IgD-negative memory B cell (primary cell): ENCODE data around the gene RPAP2. TPM values are rescaled to one million over a fixed set of nuclear protein-coding genes. Genes with fewer than 3 reads are reported as not detected.

Experiments used
- H3K27ac Mint-ChIP-seq, 3 donors: one replicate each; pipeline ENCODE4 v1.8.0; 2020 to 2022; ENCODE audit warnings: mild to moderate bottlenecking in 3 of 3, mixed read lengths in 3 of 3, moderate library complexity in 1 of 3
- H3K27me3 Mint-ChIP-seq: one replicate; pipeline ENCODE4 v1.8.0; 2021; ENCODE audit warnings: mixed read lengths
- H3K36me3 Mint-ChIP-seq: one replicate; pipeline ENCODE4 v1.8.0; 2020; ENCODE audit warnings: mild to moderate bottlenecking, mixed read lengths
- H3K4me1 Mint-ChIP-seq, 3 donors: one replicate each; pipeline ENCODE4 v1.8.0; 2020 to 2022; ENCODE audit warnings: mixed read lengths in 3 of 3, mild to moderate bottlenecking in 1 of 3
- H3K4me3 Mint-ChIP-seq, 4 donors: one replicate each; pipeline ENCODE4 v1.8.0; 2020 to 2022; ENCODE audit warnings: mild to moderate bottlenecking in 4 of 4, mixed read lengths in 4 of 4, moderate library complexity in 3 of 4
- H3K9me3 Mint-ChIP-seq, 3 donors: one replicate each; pipeline ENCODE4 v1.8.0; 2020 to 2021; ENCODE audit warnings: mixed read lengths in 3 of 3, mild to moderate bottlenecking in 1 of 3
- polyA plus RNA-seq: library from polyadenylated mRNA; unstranded; fragments of 300-500 nt; fragmentation: Illumina TruSeq; gene quantifications from one replicate; pipeline ENCODE4 v1.2.3, GENCODE V29; 2021

Gene RPAP2
- polyA plus RNA-seq, 1 donor from 2014 or later = 23.0 TPM

GRCh38 chr1:92441697-92442342 is 143.0 kb downstream of the RPAP2 start:
- peaks cover 1% of the 10 kb centered on the region for H3K27me3 Mint-ChIP-seq
- H3K36me3 Mint-ChIP-seq = no peaks in the 10 kb centered on the region
- no peaks in the 10 kb centered on the region for H3K9me3 Mint-ChIP-seq
- H3K4me3 Mint-ChIP-seq = no peak overlapping the region
- no peak overlapping the region for H3K27ac Mint-ChIP-seq
- H3K4me1 Mint-ChIP-seq = no peaks in the 10 kb centered on the region

DNA sequence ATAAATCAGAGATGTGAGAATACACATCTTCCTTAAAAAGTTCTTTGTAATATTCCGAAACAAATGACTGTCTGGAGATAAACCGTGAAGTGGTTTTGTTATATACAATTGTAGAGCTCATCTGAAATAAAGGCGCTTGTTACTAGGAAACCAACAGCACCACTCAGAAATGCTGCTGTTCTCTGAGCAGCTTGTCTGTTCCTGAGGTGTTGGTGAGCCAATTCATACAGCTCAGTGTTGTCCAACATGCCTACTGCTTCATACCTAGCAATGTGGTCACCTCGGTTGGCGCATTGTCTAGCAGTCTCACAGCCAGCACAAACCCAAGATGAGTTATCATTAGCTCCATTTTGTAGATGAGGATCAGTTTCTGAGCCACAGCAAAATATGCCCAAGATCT is 143.5 kb downstream of the RPAP2 start:
- H3K4me3 Mint-ChIP-seq = no peak overlapping the region
- peaks cover 1% of the 10 kb centered on the region for H3K27me3 Mint-ChIP-seq
- no peak overlapping the region for H3K27ac Mint-ChIP-seq
- no peaks in the 10 kb centered on the region for H3K36me3 Mint-ChIP-seq
- H3K9me3 Mint-ChIP-seq = no peaks in the 10 kb centered on the region
- H3K4me1 Mint-ChIP-seq = no peaks in the 10 kb centered on the region

- Mint-ChIP-seq H3K27ac (no peak overlapping the region), H3K36me3 (no peaks in the 10 kb centered on the region), H3K27me3 (peaks cover 1% of the 10 kb centered on the region), H3K9me3 (no peaks in the 10 kb centered on the region), H3K4me1 (no peaks in the 10 kb centered on the region), H3K4me3 (no peak overlapping the region)
Measured at GRCh38 chr1:92443893-92444292, 145.0 kb downstream of the RPAP2 start.

- H3K27ac Mint-ChIP-seq = no peak overlapping the region
- H3K36me3 Mint-ChIP-seq = no peaks in the 10 kb centered on the region
- no peak overlapping the region for H3K4me3 Mint-ChIP-seq
- H3K9me3 Mint-ChIP-seq = no peaks in the 10 kb centered on the region
- peaks cover 1% of the 10 kb centered on the region for H3K27me3 Mint-ChIP-seq
- H3K4me1 Mint-ChIP-seq = peaks cover 0 to 1% (median 0%) of the 10 kb centered on the region in 3 donors
Measured at GRCh38 chr1:92444351-92444750, 145.5 kb downstream of the RPAP2 start.

GRCh38 chr1:92445865-92446264 is 147.0 kb downstream of the RPAP2 start:
- no peak overlapping the region for H3K4me3 Mint-ChIP-seq
- peaks cover 0 to 1% (median 0%) of the 10 kb centered on the region in 3 donors for H3K4me1 Mint-ChIP-seq
- H3K27me3 Mint-ChIP-seq = peaks cover 4% of the 10 kb centered on the region
- H3K9me3 Mint-ChIP-seq = peaks cover 0 to 4% (median 0%) of the 10 kb centered on the region in 3 donors
- no peak overlapping the region for H3K27ac Mint-ChIP-seq
- H3K36me3 Mint-ChIP-seq = no peaks in the 10 kb centered on the region

DNA sequence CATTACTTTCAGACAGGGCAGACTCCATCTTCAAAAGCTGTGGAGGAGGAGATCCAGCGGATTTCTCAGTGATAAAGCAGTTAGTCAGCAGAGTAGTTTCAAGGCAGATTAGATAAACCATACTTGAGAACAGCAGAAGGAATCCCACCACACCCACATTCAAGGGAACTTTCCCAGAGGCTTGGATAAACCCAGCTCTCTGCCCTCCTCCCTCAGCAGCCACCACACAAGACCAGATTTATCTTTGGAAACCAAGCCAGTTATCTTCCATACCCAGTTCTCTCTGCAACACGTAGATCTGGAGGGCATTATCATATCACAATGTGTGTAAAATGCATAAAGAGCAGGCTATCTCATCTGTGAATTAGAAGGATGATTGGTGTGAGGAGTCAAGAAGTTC is 147.7 kb downstream of the RPAP2 start:
- Mint-ChIP-seq H3K4me1 (peaks cover 0 to 1% (median 0%) of the 10 kb centered on the region in 3 donors), H3K36me3 (no peaks in the 10 kb centered on the region), H3K27me3 (peaks cover 4% of the 10 kb centered on the region), H3K27ac (no peak overlapping the region), H3K4me3 (no peak overlapping the region), H3K9me3 (peaks cover 0 to 4% (median 0%) of the 10 kb centered on the region in 3 donors)

DNA sequence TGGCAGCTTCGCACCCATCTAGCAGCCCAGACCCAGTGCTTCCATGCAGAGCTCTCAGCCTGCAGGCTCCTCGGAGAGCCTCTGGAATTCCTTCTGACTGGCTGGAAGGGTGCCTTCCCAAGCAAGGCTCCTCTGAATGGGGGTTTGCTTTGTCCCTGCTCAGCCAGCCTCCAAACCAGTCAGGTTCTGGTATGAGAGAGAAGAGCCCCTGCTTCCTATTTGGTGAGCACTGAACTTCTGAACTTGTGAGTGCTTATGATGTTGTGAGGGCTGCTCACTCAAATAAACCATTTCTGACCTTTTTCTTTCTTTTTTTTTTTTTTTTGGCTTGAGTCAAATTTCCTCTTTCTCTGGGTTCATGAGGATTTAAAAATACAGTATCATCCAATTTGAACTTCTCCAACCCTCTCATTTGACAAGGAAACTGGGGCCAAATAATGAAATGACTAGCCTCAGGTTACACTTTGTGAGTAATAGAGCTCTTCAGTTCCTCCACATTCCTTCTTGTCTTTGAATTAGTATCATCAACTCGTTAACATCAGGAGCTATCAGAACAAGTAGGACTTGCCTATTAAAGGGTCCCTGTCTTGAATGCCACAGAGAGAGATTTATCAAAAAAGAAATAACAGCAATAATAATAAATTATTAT is 148.3 kb downstream of the RPAP2 start:
- Mint-ChIP-seq H3K36me3 (no peaks in the 10 kb centered on the region), H3K27ac (no peak overlapping the region), H3K9me3 (peaks cover 0 to 4% (median 0%) of the 10 kb centered on the region in 3 donors), H3K4me1 (peaks cover 0 to 1% (median 0%) of the 10 kb centered on the region in 3 donors), H3K27me3 (peaks cover 4% of the 10 kb centered on the region), H3K4me3 (no peak overlapping the region)

GRCh38 chr1:92447976-92448375 is 149.1 kb downstream of the RPAP2 start:
- Mint-ChIP-seq H3K4me3 (no peak overlapping the region), H3K9me3 (peaks cover 0 to 4% (median 0%) of the 10 kb centered on the region in 3 donors), H3K36me3 (no peaks in the 10 kb centered on the region), H3K27me3 (peaks cover 4% of the 10 kb centered on the region), H3K4me1 (peaks cover 0 to 1% (median 0%) of the 10 kb centered on the region in 3 donors), H3K27ac (no peak overlapping the region)

Other genes with a start within 250 kb of the RPAP2 start
- gene SETSIP, start 223.6 kb upstream of the RPAP2 start, polyA plus RNA-seq = not detected
- gene BTBD8, start 218.7 kb upstream of the RPAP2 start, polyA plus RNA-seq = 0.93 TPM
- gene C1orf146, start 81.1 kb upstream of the RPAP2 start, polyA plus RNA-seq = not detected
- gene GLMN, start 72 bp upstream of the RPAP2 start, polyA plus RNA-seq = 7.5 TPM
- gene GFI1, start 187.9 kb downstream of the RPAP2 start, polyA plus RNA-seq = 1.6 TPM